B cell (primary cell): ENCODE measurements around the gene TGFBR3L. TPM values are rescaled to one million over a fixed set of nuclear protein-coding genes. Genes with fewer than 3 reads are reported as not detected.

Experiments used
- ATAC-seq: fragments of 200-7000 bp; cut with Tn5 transposase; one replicate; pipeline ENCODE4 v1.10.0; 2021; ENCODE audit warnings: low read depth, mild to moderate bottlenecking, moderate number of reproducible peaks, moderate library complexity
- CTCF ChIA-PET: fragments of 350-600 bp; sonication (Branson Sonifier 250); formaldehyde crosslinking; loops from one replicate; lab custom pipeline; 2021; ENCODE audit warnings: antibody characterized with exemption, inconsistent platforms; lab: Charles Lee
- POLR2A ChIA-PET: fragments of 350-600 bp; sonication (Branson Sonifier 250); formaldehyde crosslinking; loops from one replicate; lab custom pipeline; 2021; ENCODE audit warnings: antibody characterized with exemption; lab: Charles Lee
- DNase-seq: peaks from one replicate; pipeline ENCODE4 v3.0.0; 2013
- H2AFZ ChIP-seq: 2 replicates; pipeline ENCODE4 v1.6.1; 2012; ENCODE audit warnings: mild to moderate bottlenecking, low read depth, low read length; ENCODE audit not compliant: insufficient read depth, poor library complexity, severe bottlenecking
- H3K27ac ChIP-seq, 2 donors: 1 replicate in 1 of 2; 2 replicates in 1 of 2; pipeline ENCODE4 v1.5.1; 2012 to 2013; ENCODE audit warnings: low read length in 2 of 2, mild to moderate bottlenecking in 2 of 2, moderate library complexity in 1 of 2
- H3K27me3 ChIP-seq, 4 experiments: fragments of 200-600 bp in 1 of 4; sonication (generic) in 1 of 4; replicated peaks in 1 of 4; 1 replicate in 2 of 4; 2 replicates in 2 of 4; pipeline versions ENCODE4 v1.6.1 to v1.7.0; 2013 to 2016; ENCODE audit warnings: low read length in 3 of 4, mild to moderate bottlenecking in 2 of 4, mixed read lengths in 1 of 4, moderate library complexity in 1 of 4; ENCODE audit not compliant: insufficient read depth in 4 of 4, control insufficient read depth in 3 of 4; ENCODE audit errors: control extremely low read depth in 1 of 4
- H3K36me3 ChIP-seq, 2 experiments: replicated peaks in 1 of 2; 1 replicate in 1 of 2; 2 replicates in 1 of 2; pipeline versions ENCODE4 v1.6.1 to v1.7.1; 2013; ENCODE audit warnings: low read length in 1 of 2; ENCODE audit not compliant: insufficient read depth in 2 of 2, control insufficient read depth in 1 of 2; ENCODE audit errors: control extremely low read depth in 1 of 2, extremely low read depth in 1 of 2
- H3K4me1 ChIP-seq, 2 donors: fragments of 200-600 bp in 1 of 2; sonication (generic) in 1 of 2; 1 replicate in 1 of 2; 2 replicates in 1 of 2; pipeline versions ENCODE4 v1.5.1 to v1.6.1; 2013 to 2017; ENCODE audit warnings: low read length in 2 of 2; ENCODE audit not compliant: control insufficient read depth in 2 of 2, insufficient read depth in 2 of 2
- H3K4me2 ChIP-seq: replicated peaks from 2 replicates; pipeline ENCODE3; 2012; ENCODE audit warnings: mild to moderate bottlenecking, low read depth, low read length; ENCODE audit not compliant: poor library complexity, severe bottlenecking
- H3K4me3 ChIP-seq, 5 experiments: fragments of 200-600 bp in 1 of 5; sonication (generic) in 1 of 5; 1 replicate in 3 of 5; 2 replicates in 2 of 5; pipeline versions ENCODE4 v1.5.1 to v1.7.0; 2011 to 2016; ENCODE audit warnings: low read length in 4 of 5, mild to moderate bottlenecking in 4 of 5, low read depth in 2 of 5, control low read depth in 1 of 5, moderate library complexity in 1 of 5; ENCODE audit not compliant: insufficient read depth in 1 of 5; ENCODE audit errors: control extremely low read depth in 1 of 5, extremely low read depth in 1 of 5
- H3K79me2 ChIP-seq: fragments of 200-600 bp; sonication (generic); one replicate; pipeline ENCODE4 v1.6.0; 2016; ENCODE audit warnings: low read length; ENCODE audit not compliant: control insufficient read depth, insufficient read depth
- H3K9ac ChIP-seq: fragments of 200-600 bp; sonication (generic); 2 replicates; pipeline ENCODE4 v1.6.1; 2017; ENCODE audit warnings: mild to moderate bottlenecking, low read length, moderate library complexity
- H3K9me3 ChIP-seq, 3 donors: one replicate each; pipeline versions ENCODE4 v1.6.1 to v1.7.1; 2013; ENCODE audit warnings: low read length in 2 of 3; ENCODE audit not compliant: control insufficient read depth in 2 of 3, insufficient read depth in 1 of 3; ENCODE audit errors: control extremely low read depth in 1 of 3
- H4K20me1 ChIP-seq: 2 replicates; pipeline ENCODE4 v1.6.0; 2012; ENCODE audit warnings: mild to moderate bottlenecking, low read length; ENCODE audit not compliant: insufficient read depth, control insufficient read depth, poor library complexity, severe bottlenecking
- H3K27ac Mint-ChIP-seq: one replicate; pipeline ENCODE4 v1.8.0; 2021; ENCODE audit warnings: mixed read lengths
- H3K27me3 Mint-ChIP-seq: one replicate; pipeline ENCODE4 v1.8.0; 2021; ENCODE audit warnings: mixed read lengths
- H3K4me1 Mint-ChIP-seq: one replicate; pipeline ENCODE4 v1.8.0; 2021; ENCODE audit warnings: mixed read lengths
- H3K4me3 Mint-ChIP-seq: one replicate; pipeline ENCODE4 v1.8.0; 2021; ENCODE audit warnings: mixed read lengths
- H3K9me3 Mint-ChIP-seq: one replicate; pipeline ENCODE4 v1.8.0; 2022; ENCODE audit warnings: mixed read lengths; ENCODE audit not compliant: insufficient read depth
- EZH2 ChIP-seq: IDR thresholded peaks from 2 replicates; pipeline ENCODE4 v1.6.1; 2012; ENCODE audit warnings: borderline replicate concordance, low read depth, mild to moderate bottlenecking, moderate library complexity, low read length; ENCODE audit not compliant: insufficient read depth, poor library complexity, severe bottlenecking
- WGBS: methylation state at CpG from one replicate; pipeline ENCODE4 v1.1.5; 2013; ENCODE audit warnings: missing lambda C conversion rate; ENCODE audit not compliant: insufficient coverage; 5-methylcytosine and 5-hydroxymethylcytosine counted together
- intact Hi-C: fragments of 100-400 bp; cut with micrococcal nuclease; formaldehyde crosslinking; loops from one replicate; pipeline ENCODE4 v1.10.0; 2022
- polyA plus RNA-seq: library from polyadenylated mRNA; depleted of rRNA; stranded (reverse); fragments of >200 nt; gene quantifications from 2 replicates; pipeline ENCODE4 v1.2.3, GENCODE V29; 2012
- total RNA-seq, 2 donors: library from RNA; stranded (reverse); fragments of 120-200 nt in 1 of 2; gene quantifications; 1 replicate in 1 of 2; 2 replicates in 1 of 2; pipeline versions ENCODE4 v1.2.3 to v1.2.4, GENCODE V29; 2013 to 2022
- TF ChIP-seq, protein P1 (sequence below): fragments of 200-600 bp; IDR thresholded peaks from one replicate; pipeline ENCODE4 v1.8.0; 2022; ENCODE audit warnings: antibody characterized with exemption, mild to moderate bottlenecking

Gene TGFBR3L
- total and polyA plus RNA-seq, 2 donors (not counting 1 experiment from before 2014, with no cell fraction given) = 0.21 to 0.22 TPM

DNA sequence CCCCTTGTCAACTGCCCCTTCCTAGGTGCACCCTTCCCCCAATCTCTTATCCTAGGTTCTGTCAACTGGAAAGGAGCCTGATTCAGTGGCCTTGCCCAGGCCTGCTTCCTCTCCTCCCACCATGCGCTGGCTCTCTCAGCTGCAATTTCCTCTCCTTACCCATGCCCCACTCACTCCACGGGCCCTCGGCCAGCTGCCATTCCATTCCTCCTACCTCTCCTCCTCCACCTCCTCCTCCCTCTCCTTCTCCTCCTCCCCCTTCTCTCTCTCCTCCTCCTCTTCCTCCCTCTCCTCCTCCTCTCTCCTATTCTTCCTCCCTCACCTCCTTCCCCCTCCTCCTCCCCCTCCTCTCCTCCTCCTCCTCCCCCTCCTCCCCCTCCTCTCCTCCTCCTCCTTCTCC lies 38.4 kb downstream of the TGFBR3L start:
- ChIA-PET POLR2A (no interaction called here), CTCF (no interaction called here)
- H3K4me1 Mint-ChIP-seq = no peaks in the 10 kb centered on the region
- H3K9me3 Mint-ChIP-seq = no peaks in the 10 kb centered on the region
- no peak overlapping the region for H3K4me3 Mint-ChIP-seq
- Histone ChIP-seq H3K4me3 (no peak overlapping the region), H2AFZ (no peak overlapping the region), H3K27me3 (no peaks in the 10 kb centered on the region), H3K4me2 (no peak overlapping the region), H3K9ac (no peak overlapping the region), H3K27ac (no peak overlapping the region), H3K79me2 (no peaks in the 10 kb centered on the region), H3K9me3 (no peaks in the 10 kb centered on the region), H4K20me1 (no peaks in the 10 kb centered on the region), H3K36me3 (no peaks in the 10 kb centered on the region), H3K4me1 (no peaks in the 10 kb centered on the region)
- 21% methylated on average over 3 of the region's 3 CpGs for WGBS
- H3K27me3 Mint-ChIP-seq = no peaks in the 10 kb centered on the region
- no peak for DNase-seq
- intact Hi-C loops = no loop called here
- ATAC-seq = no peak
- H3K27ac Mint-ChIP-seq = no peak overlapping the region
- TF ChIP-seq, protein P1, sequence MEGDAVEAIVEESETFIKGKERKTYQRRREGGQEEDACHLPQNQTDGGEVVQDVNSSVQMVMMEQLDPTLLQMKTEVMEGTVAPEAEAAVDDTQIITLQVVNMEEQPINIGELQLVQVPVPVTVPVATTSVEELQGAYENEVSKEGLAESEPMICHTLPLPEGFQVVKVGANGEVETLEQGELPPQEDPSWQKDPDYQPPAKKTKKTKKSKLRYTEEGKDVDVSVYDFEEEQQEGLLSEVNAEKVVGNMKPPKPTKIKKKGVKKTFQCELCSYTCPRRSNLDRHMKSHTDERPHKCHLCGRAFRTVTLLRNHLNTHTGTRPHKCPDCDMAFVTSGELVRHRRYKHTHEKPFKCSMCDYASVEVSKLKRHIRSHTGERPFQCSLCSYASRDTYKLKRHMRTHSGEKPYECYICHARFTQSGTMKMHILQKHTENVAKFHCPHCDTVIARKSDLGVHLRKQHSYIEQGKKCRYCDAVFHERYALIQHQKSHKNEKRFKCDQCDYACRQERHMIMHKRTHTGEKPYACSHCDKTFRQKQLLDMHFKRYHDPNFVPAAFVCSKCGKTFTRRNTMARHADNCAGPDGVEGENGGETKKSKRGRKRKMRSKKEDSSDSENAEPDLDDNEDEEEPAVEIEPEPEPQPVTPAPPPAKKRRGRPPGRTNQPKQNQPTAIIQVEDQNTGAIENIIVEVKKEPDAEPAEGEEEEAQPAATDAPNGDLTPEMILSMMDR = no peak
- TF ChIP-seq EZH2 = no peak

DNA sequence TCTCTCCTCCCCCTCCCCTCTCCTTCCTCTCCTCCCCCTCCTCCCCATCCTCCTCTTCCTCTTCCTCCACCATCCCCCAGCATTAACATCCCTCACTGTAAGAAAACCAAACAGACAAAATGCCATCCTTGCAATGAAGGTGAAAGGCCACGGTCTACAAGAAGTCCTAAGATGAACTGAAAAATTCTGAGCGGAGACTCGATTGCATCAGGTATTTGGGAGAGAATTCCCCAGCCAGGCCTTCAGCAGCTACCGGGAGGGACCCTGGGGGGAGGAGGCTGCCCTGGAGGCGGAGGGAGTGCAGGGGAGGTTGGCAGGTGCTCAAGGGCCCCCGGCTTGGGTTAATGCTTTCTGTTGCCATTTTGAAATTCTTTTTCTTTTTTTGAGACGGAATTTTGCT lies 38.9 kb downstream of the TGFBR3L start:
- H3K79me2 ChIP-seq = no peaks in the 10 kb centered on the region

More for the DNA sequence above, 38.9 kb downstream of the TGFBR3L start:
- intact Hi-C loops = no loop called here
- H3K27me3 Mint-ChIP-seq = no peaks in the 10 kb centered on the region
- 94% methylated on average over 6 of the region's 7 CpGs for WGBS
- no peak for ATAC-seq
- no peak overlapping the region for H3K4me3 Mint-ChIP-seq
- DNase-seq = no peak
- ChIA-PET POLR2A (no interaction called here), CTCF (interaction anchor here (1.2 to 1.8 kb wide), 2 partner anchors 9 to 10 kb away, joined by 4 to 5 read pairs; partner anchors contain the start of gene TIMM44)
- no peak overlapping the region for H3K9ac ChIP-seq
- H3K27me3 ChIP-seq = no peaks in the 10 kb centered on the region
- no peaks in the 10 kb centered on the region for H3K9me3 Mint-ChIP-seq
- no peaks in the 10 kb centered on the region for H3K4me1 Mint-ChIP-seq
- H3K4me3 ChIP-seq = no peak overlapping the region
- no peaks in the 10 kb centered on the region for H3K4me1 ChIP-seq
- H3K9me3 ChIP-seq = no peaks in the 10 kb centered on the region
- no peaks in the 10 kb centered on the region for H4K20me1 ChIP-seq
- H2AFZ ChIP-seq = no peak overlapping the region
- H3K27ac ChIP-seq = no peak overlapping the region
- H3K36me3 ChIP-seq = no peaks in the 10 kb centered on the region
- no peak overlapping the region for H3K27ac Mint-ChIP-seq
- TF ChIP-seq, protein P1 = no peak
- H3K4me2 ChIP-seq = no peak overlapping the region
